GM12878 (cell line): ENCODE data around the gene CA11. TPM values are rescaled to one million over a fixed set of nuclear protein-coding genes. Genes with fewer than 3 reads are reported as not detected.

ENCODE experiments used
- ATAC-seq: fragments of 200-7000 bp; cut with Tn5 transposase; 3 replicates; pipeline ENCODE4 v1.9.1; 2020; ENCODE audit warnings: mild to moderate bottlenecking, moderate library complexity
- BruUV-seq: library from RNA; stranded (reverse); fragments of 400-500 nt; replicated peaks from 2 replicates; lab custom pipeline; 2021; lab: Mats Ljungman, UMichigan
- CTCF ChIA-PET: fragments of 300-600 bp; sonication (Branson Sonifier 250); formaldehyde crosslinking; extraction: SDS; loops from one replicate; lab custom pipeline; 2021; ENCODE audit warnings: inconsistent platforms; lab: Yijun Ruan, JAX
- POLR2A ChIA-PET: fragments of 350-600 bp; formaldehyde crosslinking; extraction: SDS; loops from one replicate; lab custom pipeline; 2021; ENCODE audit warnings: inconsistent platforms; lab: Charles Lee
- RAD21 ChIA-PET: fragments of 300-600 bp; sonication (Branson Sonifier 250); formaldehyde crosslinking; loops from one replicate; lab custom pipeline; 2023; ENCODE audit warnings: antibody characterized with exemption; ENCODE audit not compliant: unreplicated experiment; lab: Charles Lee
- SMC1A ChIA-PET: fragments of 300-600 bp; sonication (Branson Sonifier 250); formaldehyde crosslinking; loops from one replicate; lab custom pipeline; 2023; ENCODE audit not compliant: unreplicated experiment, uncharacterized antibody; lab: Charles Lee
- DNase-seq: peaks from one replicate; pipeline ENCODE4 v3.0.0-alpha.2; 2011; ENCODE audit warnings: low read depth, low spot score
- FAIRE-seq: peaks from 3 replicates; lab custom pipeline; 2011; peaks lifted over from hg19 to GRCh38; lab: Jason Lieb, UNC
- H2AFZ ChIP-seq: 2 replicates; pipeline ENCODE4 v1.6.0; 2011; ENCODE audit warnings: low read depth, low read length, control low read depth; ENCODE audit not compliant: control insufficient read depth
- H3K27ac ChIP-seq: 2 replicates; pipeline ENCODE4 v1.5.1; 2011; ENCODE audit warnings: control low read depth; ENCODE audit not compliant: control insufficient read depth, insufficient read depth
- H3K27me3 ChIP-seq, 2 experiments: replicated peaks in 1 of 2; 2 replicates each; pipeline versions ENCODE4 v1.6.0 to v1.6.1; 2011; ENCODE audit warnings: low read length in 1 of 2; ENCODE audit not compliant: control insufficient read depth in 2 of 2, insufficient read depth in 2 of 2
- H3K36me3 ChIP-seq, 2 experiments: 2 replicates each; pipeline ENCODE4 v1.5.1; 2011; ENCODE audit warnings: low read length in 1 of 2; ENCODE audit not compliant: control insufficient read depth in 2 of 2, insufficient read depth in 2 of 2
- H3K4me1 ChIP-seq: 2 replicates; pipeline ENCODE4 v1.6.1; 2011; ENCODE audit warnings: mild to moderate bottlenecking, low read length, moderate library complexity, mixed read lengths; ENCODE audit not compliant: control insufficient read depth, insufficient read depth
- H3K4me2 ChIP-seq: 2 replicates; pipeline ENCODE4 v1.6.0; 2011; ENCODE audit warnings: control low read depth; ENCODE audit not compliant: control insufficient read depth, insufficient read depth
- H3K4me3 ChIP-seq: fragments of 200-600 bp; sonication (generic); 2 replicates; pipeline ENCODE4 v1.5.1; 2016
- H3K79me2 ChIP-seq: 2 replicates; pipeline ENCODE4 v1.6.0; 2011; ENCODE audit warnings: low read length; ENCODE audit not compliant: control insufficient read depth, insufficient read depth
- H3K9ac ChIP-seq: 2 replicates; pipeline ENCODE4 v1.8.0; 2011; ENCODE audit warnings: low read length, control low read depth, mixed read lengths; ENCODE audit not compliant: control insufficient read depth, insufficient read depth
- H3K9me3 ChIP-seq: replicated peaks from 3 replicates; pipeline ENCODE4 v1.5.1; 2011; ENCODE audit warnings: mild to moderate bottlenecking, low read length; ENCODE audit not compliant: control insufficient read depth, insufficient read depth
- H4K20me1 ChIP-seq: 2 replicates; pipeline ENCODE4 v1.6.0; 2011; ENCODE audit not compliant: control insufficient read depth, insufficient read depth
- BCLAF1 ChIP-seq: fragments of 450-650 bp; IDR thresholded peaks from 2 replicates; pipeline ENCODE4 v1.6.1; 2017; ENCODE audit warnings: antibody characterized with exemption, mild to moderate bottlenecking, moderate library complexity
- CTCF ChIP-seq, 3 experiments: IDR thresholded peaks in 2 of 3; conservative IDR thresholded peaks in 1 of 3; 2 replicates each; pipeline ENCODE4 v1.5.1; 2011; ENCODE audit warnings: low read depth in 3 of 3, low read length in 3 of 3, mild to moderate bottlenecking in 3 of 3, control low read depth in 2 of 3, moderate library complexity in 2 of 3, inconsistent platforms in 1 of 3, mixed read lengths in 1 of 3; ENCODE audit not compliant: control insufficient read depth in 2 of 3, insufficient read depth in 1 of 3; ENCODE audit errors: extremely low read depth in 1 of 3
- EED ChIP-seq: sonication (generic); IDR thresholded peaks from 2 replicates; pipeline ENCODE4 v1.6.1; 2016; ENCODE audit warnings: antibody characterized with exemption, low read depth
- JUNB ChIP-seq: IDR thresholded peaks from 2 replicates; pipeline ENCODE4 v1.6.1; 2016; ENCODE audit warnings: antibody characterized with exemption, mild to moderate bottlenecking
- KDM1A ChIP-seq: fragments of 200-600 bp; sonication (generic); IDR thresholded peaks from 2 replicates; pipeline ENCODE4 v1.6.1; 2016; ENCODE audit warnings: borderline replicate concordance
- KLF5 ChIP-seq: fragments of 450-650 bp; IDR thresholded peaks from 2 replicates; pipeline ENCODE4 v1.6.1; 2014; ENCODE audit warnings: mild to moderate bottlenecking; ENCODE audit not compliant: partially characterized antibody
- LARP7 ChIP-seq: fragments of 450-650 bp; IDR thresholded peaks from 2 replicates; pipeline ENCODE4 v1.6.1; 2017; ENCODE audit warnings: mild to moderate bottlenecking
- NR2C2 ChIP-seq: IDR thresholded peaks from 2 replicates; pipeline ENCODE4 v1.6.1; 2011; ENCODE audit warnings: borderline replicate concordance, low read depth; ENCODE audit not compliant: control insufficient read depth, insufficient read length
- POLR2AphosphoS2 ChIP-seq: IDR thresholded peaks from 2 replicates; pipeline ENCODE4 v1.6.1; 2011; ENCODE audit warnings: low read depth, mild to moderate bottlenecking, low read length, improper control_type of control experiment, moderate library complexity
- SKIL ChIP-seq: fragments of 450-650 bp; IDR thresholded peaks from 2 replicates; pipeline ENCODE4 v1.6.1; 2017; ENCODE audit warnings: mild to moderate bottlenecking, low read depth, inconsistent platforms; ENCODE audit not compliant: poor library complexity, severe bottlenecking
- SMAD1 ChIP-seq: fragments of 450-650 bp; IDR thresholded peaks from 2 replicates; pipeline ENCODE4 v1.6.1; 2018; ENCODE audit warnings: mild to moderate bottlenecking, low read depth; ENCODE audit not compliant: partially characterized antibody
- SUPT20H ChIP-seq: IDR thresholded peaks from 2 replicates; pipeline ENCODE4 v1.6.1; 2011; ENCODE audit warnings: low read depth, mild to moderate bottlenecking, low read length, moderate library complexity, borderline replicate concordance; ENCODE audit not compliant: control insufficient read depth
- SUZ12 ChIP-seq: fragments of 200-600 bp; sonication (generic); IDR thresholded peaks from one replicate; pipeline ENCODE4 v1.6.1; 2018; ENCODE audit warnings: antibody characterized with exemption, mild to moderate bottlenecking; ENCODE audit not compliant: unreplicated experiment
- USF2 ChIP-seq: IDR thresholded peaks from 2 replicates; pipeline ENCODE4 v1.6.1; 2011; ENCODE audit warnings: low read depth, low read length, improper control_type of control experiment, borderline replicate concordance
- ZSCAN29 ChIP-seq: fragments of 450-650 bp; IDR thresholded peaks from 2 replicates; pipeline ENCODE4 v1.6.1; 2017; ENCODE audit warnings: mild to moderate bottlenecking, moderate library complexity
- WGBS: methylation state at CpG from one replicate; pipeline ENCODE4 v1.1.6; 2016; ENCODE audit warnings: low lambda C conversion rate; ENCODE audit not compliant: insufficient replicate concordance, insufficient coverage; ENCODE audit errors: missing lambda C conversion rate; 5-methylcytosine and 5-hydroxymethylcytosine counted together
- in situ Hi-C: fragments of 300-500 bp; cut with MboI; formaldehyde crosslinking; loops from 9 replicates; pipeline ENCODE4 v1.14.3; 2018; ENCODE audit warnings: mixed read lengths
- intact Hi-C: fragments of 100-400 bp; cut with micrococcal nuclease; formaldehyde crosslinking; loops from one replicate; pipeline ENCODE4 v1.14.2; 2022; ENCODE audit not compliant: unreplicated experiment
- polyA plus RNA-seq, 11 experiments: library from polyadenylated mRNA; depleted of rRNA in 4 of 11; unstranded in 6 of 11; stranded (reverse) in 5 of 11; fragments of >200 nt; fragmentation: Nextera tagmentation in 4 of 11; fragmentation: Illumina TruSeq in 1 of 11; extraction: Ambion mirVana in 4 of 11; extraction: Trizol in 1 of 11; gene quantifications; 1 replicate in 1 of 11; 2 replicates in 10 of 11; pipeline versions ENCODE4 v1.2.1 to v1.2.3, GENCODE V29; 2011 to 2016; ENCODE audit warnings: inconsistent platforms in 2 of 11, missing spikeins in 2 of 11, low read depth in 1 of 11
- total RNA-seq, 4 experiments: library from RNA; depleted of rRNA in 3 of 4; stranded (reverse); fragments of >200 nt in 3 of 4; fragmentation: Illumina TruSeq in 1 of 4; extraction: Trizol in 1 of 4; gene quantifications; 2 replicates each; pipeline versions ENCODE4 v1.2.1 to v1.2.3, GENCODE V29; 2013 to 2021

CA11 gene
- total and polyA plus RNA-seq, 10 of the 15 experiments (the other 5 are each of a cell fraction or from before 2014, with no cell fraction given): 1.7 to 7.5 (median 2.4) TPM

- CTCF ChIA-PET: no interaction called here
- 70% methylated on average over 8 of the region's 25 CpGs for WGBS
- H3K4me3 ChIP-seq: no peak within 1 kb of the TSS
- POLR2A ChIA-PET: no interaction called here
- in situ Hi-C loops: no loop called here
- H3K27ac ChIP-seq: no peak within 1 kb of the TSS
- TF ChIP-seq POLR2AphosphoS2 (no peak), ZSCAN29 (no peak), USF2 (no peak), KLF5 (no peak), SUPT20H (no peak), KDM1A (no peak), BCLAF1 (no peak), JUNB (no peak), LARP7 (no peak), SMAD1 (no peak), CTCF (IDR thresholded peaks at IDR 0.05 in 2 of 3, conservative IDR thresholded peaks at IDR 0.05 in 1 of 3; ENCODE audit: control insufficient read depth in 2 of 3, extremely low read depth in 1 of 3, insufficient read depth in 1 of 3, low read depth in 3 of 3, low read length in 3 of 3) (no peak), SUZ12 (no peak), EED (no peak), NR2C2 (no peak), SKIL (no peak)
- TF ChIP-seq, all 136 proteins: peak for 0
- Histone ChIP-seq H3K4me2 (no peak within 1 kb of the TSS), H2AFZ (no peak within 1 kb of the TSS), H3K79me2 (no peaks in the 10 kb centered on the region), H3K9me3 (no peaks in the 10 kb centered on the region; the same call in 2 of the 3 replicates), H3K9ac (no peak within 1 kb of the TSS), H3K36me3 (no peaks in the 10 kb centered on the region), H3K4me1 (no peaks in the 10 kb centered on the region), H3K27me3 (peaks cover 0 to 2% of the 10 kb centered on the region in 2 experiments; a peak in 2 of 4 replicates), H4K20me1 (no peaks in the 10 kb centered on the region)
- BruUV-seq: no TSS peak
- RAD21 ChIA-PET: no interaction called here
- ATAC-seq (no peak), DNase-seq (no peak), FAIRE-seq (no peak)
- intact Hi-C loops: no loop called here
- SMC1A ChIA-PET: interaction anchor here (1.9 kb wide), 1 partner anchor 27 kb away, joined by 11 read pairs; the partner anchor contains the start of gene CA11
Observed at GRCh38 chr19:48672994-48673393, 27.0 kb upstream of the CA11 start, which contains the start of gene NTN5. Gene NTN5 (minus strand): TSS chr19:48673017. CDS start chr19:48670986, 2,031 bp downstream.
